ENCODE measurements around the gene MAU2. TPM values are rescaled to one million over a fixed set of nuclear protein-coding genes. Genes with fewer than 3 reads are reported as not detected.
"Not testable (repeated sequence)": the region's sequence is repeated elsewhere in the genome, so short reads cannot be mapped to it uniquely, and the experiment has no call there.

Gene MAU2
- total RNA-seq, 1 donor from 2014 or later, result 32.8 TPM

- ATAC-seq (ENCODE audit: poor library complexity), result peak; percentile 89
- intact Hi-C loops (cut with DNase I), result loop anchor here (2.0 kb wide), 1 partner anchor 122 kb away; no protein-coding TSS in a partner anchor
- peak; percentile 78 for DNase-seq
Observed at GRCh38 chr19:19366434-19367396, 46.1 kb downstream of the MAU2 start.

DNA sequence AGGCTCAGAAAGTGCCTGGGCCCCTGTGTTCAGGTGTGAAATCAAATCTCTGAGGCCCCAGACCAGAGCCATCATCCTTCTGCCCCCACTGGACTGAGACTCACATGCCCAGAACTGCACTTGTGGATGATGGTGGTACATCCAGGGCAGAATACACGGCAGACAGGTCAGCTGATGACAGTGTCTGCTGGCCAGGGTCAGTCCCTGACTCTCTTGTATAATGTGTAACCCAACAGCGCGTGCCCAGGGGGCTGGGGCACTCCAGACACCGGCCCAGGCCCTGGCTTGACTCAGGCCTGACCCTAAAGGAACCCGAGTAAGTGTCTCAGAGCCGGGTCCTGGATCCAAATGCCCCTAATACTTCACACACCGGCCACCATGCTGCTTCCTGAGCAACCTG, 47.5 kb downstream of the MAU2 start:
- no peak for DNase-seq

DNA sequence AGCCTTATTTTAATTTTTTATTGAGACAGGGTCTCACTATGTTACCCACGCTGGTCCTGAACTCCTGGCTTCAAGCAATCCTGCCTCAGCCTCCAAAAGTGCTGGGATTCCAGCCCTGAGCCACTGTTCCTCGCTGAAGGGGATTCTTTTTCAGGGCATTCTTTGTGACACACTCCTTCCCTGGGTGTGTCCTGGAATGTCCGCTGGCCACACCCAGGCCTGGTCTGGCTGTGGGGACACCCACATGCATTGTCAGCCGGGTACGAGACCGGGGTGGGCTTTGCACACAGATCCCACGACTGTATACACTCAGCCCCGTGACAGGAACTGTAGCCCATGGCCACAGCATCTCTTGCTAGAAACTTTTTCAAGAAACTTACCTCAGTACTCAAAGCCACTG, 50.4 kb downstream of the MAU2 start:
- DNase-seq, result no peak
- intact Hi-C loops (cut with DNase I), result no loop called here
- ATAC-seq (ENCODE audit: poor library complexity), result no peak

More for the DNA sequence above, 47.5 kb downstream of the MAU2 start:
- intact Hi-C loops (cut with DNase I), result no loop called here
- no peak for ATAC-seq (ENCODE audit: poor library complexity)

DNA sequence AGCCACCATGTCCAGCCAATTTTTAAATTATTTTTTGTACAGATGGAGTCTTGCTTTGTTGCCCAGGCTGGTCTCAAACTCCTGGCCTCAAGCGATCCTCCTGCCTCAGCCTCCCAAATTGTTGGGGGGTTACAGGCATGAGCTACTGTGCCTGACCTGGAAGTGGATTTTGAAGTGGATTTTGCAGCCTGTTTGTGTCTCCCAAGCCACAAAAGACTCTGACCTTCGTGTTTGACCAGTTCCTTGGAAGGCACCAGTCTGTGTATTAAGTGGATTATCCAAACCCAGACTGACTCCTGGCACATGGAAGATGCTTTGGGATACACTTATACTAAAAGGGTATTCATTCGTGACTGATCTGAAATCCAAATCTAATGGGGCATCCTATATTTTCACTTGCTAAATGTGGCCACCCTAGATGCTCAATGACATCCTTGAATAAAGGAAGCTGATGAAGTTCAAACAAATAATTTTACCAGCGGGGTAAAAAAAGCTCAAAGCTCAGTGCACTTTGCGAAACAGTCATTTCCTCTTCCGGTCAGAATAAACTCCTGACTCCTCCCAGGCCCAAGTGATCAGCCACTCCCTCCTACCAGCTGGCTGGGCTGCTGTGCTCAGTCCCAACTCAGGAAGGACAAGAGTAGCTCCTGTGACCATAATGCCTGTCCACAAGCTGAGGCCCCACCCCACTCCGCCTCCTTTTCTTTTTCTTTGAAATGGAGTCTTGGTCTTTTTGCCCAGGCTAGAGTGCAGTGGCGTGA, 52.2 kb downstream of the MAU2 start:
- peak; percentile 84 for ATAC-seq (ENCODE audit: poor library complexity)
- intact Hi-C loops (cut with DNase I), result no loop called here

GRCh38 chr19:19379527-19379926, 58.9 kb downstream of the MAU2 start:
- ATAC-seq (ENCODE audit: poor library complexity) (no peak), DNase-seq (no peak)
- intact Hi-C loops (cut with DNase I), result no loop called here

More for the DNA sequence above, 52.2 kb downstream of the MAU2 start:
- peak; percentile 79 for DNase-seq

DNA sequence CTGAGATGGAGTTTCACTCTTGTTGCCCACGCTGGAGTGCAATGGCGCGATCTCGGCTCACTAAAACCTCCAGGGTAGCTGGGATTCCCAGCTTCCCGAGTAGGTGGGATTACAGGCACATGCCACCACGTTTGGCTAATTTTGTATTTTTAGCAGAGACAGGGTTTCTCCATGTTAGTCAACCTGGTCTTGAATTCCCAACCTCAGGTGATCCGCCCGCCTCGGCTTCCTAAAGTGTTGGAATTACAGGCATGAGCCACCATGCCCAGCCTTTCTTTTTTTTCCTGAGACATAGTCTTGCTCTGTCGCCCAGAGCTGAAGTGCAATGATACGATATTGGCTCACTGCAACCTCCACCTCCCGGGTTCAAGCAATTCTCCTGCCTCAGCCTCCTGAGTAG, 59.7 kb downstream of the MAU2 start:
- intact Hi-C loops (cut with DNase I); ATAC-seq (ENCODE audit: poor library complexity); DNase-seq: not testable (repeated sequence)

DNA sequence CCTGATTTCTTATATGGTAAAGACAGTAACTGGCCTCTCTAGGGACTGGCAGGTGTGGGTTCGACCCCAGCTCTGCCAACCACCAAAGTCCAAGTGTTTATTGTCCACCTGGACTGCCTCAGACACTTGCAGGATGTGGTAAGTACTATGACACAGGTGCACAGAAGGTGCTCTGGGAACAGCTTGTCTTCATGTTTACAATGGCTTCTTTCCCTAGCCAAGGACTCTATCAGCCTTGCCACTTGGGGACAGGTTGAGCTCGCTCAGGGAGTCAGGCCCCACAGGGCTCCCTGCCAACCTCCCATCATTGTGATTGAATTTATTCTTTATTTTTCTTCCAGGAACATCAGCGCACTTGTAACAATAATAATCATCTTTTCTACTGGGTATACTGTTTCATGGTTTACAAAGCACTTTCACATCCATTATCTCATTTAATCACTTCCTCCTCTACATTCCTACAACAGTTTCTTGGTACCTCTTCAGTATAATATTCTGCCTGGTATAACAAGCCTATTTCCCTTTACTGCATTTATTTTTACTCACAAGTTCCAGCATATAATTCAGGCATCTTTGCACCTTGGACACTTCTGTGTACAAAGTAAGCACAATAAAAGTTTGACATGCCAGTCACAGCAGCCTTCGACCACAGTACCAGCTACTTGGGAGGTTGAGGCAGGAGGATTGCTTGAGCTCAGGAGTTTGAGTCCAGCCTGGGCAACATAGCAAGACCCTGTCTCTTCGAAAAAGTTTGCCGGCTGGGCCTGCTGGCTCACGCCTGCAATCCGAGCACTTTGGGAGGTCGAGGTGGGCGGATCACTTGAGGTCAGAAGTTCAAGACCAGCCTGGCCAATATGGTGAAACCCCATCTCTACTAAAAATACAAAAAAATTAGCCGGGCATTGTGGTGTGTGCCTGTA, 60.6 kb downstream of the MAU2 start:
- intact Hi-C loops (cut with DNase I), result no loop called here
- DNase-seq, result no peak
- ATAC-seq (ENCODE audit: poor library complexity), result no peak

DNA sequence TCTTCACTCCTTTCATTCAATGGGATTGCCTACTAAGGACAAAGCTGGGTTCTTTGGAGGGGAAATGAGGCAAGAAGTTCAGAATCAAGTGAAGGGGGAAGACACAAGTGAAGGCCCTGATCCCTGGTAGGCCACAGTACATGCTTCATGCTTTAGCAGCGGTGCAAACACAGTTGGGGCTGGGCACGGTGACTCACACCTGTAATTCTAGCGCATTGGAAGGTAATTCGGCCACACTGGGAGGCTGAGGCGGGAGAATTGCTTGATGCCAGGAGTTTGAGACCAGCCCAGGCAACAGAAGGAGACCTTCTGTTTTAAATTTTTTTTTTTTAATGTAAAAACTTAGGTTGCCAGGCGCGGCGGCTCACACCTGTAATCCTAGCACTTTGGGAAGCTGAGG, 61.5 kb downstream of the MAU2 start:
- intact Hi-C loops (cut with DNase I), result no loop called here
- ATAC-seq (ENCODE audit: poor library complexity) (no peak), DNase-seq (no peak)

DNA sequence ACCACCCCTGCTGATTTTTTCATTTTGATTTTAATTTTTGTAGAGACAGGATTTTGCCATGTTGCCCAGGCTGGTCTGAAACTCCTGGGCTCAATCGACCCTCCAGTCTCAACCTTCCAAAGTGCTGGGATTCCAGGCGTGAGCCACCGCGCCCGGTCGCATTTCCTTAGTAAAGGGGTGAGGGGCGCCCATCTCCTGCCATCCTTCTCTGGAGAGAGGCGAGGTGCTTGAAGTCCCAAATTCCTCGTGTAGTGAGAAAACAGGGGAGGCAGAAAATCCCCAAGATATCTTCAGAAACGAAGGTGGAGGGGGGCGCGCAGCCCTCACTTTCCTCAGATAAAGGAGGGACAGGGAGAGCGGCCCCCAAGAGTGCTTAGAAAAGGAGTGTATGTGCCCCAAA, 63.9 kb downstream of the MAU2 start:
- DNase-seq (no peak), ATAC-seq (ENCODE audit: poor library complexity) (no peak)
- intact Hi-C loops (cut with DNase I), result no loop called here

- DNase-seq, result peak; percentile 99
- intact Hi-C loops (cut with DNase I), result no loop called here
- peak; percentile 98 for ATAC-seq (ENCODE audit: poor library complexity)
Observed at GRCh38 chr19:19385131-19385895, 64.7 kb downstream of the MAU2 start.

DNA sequence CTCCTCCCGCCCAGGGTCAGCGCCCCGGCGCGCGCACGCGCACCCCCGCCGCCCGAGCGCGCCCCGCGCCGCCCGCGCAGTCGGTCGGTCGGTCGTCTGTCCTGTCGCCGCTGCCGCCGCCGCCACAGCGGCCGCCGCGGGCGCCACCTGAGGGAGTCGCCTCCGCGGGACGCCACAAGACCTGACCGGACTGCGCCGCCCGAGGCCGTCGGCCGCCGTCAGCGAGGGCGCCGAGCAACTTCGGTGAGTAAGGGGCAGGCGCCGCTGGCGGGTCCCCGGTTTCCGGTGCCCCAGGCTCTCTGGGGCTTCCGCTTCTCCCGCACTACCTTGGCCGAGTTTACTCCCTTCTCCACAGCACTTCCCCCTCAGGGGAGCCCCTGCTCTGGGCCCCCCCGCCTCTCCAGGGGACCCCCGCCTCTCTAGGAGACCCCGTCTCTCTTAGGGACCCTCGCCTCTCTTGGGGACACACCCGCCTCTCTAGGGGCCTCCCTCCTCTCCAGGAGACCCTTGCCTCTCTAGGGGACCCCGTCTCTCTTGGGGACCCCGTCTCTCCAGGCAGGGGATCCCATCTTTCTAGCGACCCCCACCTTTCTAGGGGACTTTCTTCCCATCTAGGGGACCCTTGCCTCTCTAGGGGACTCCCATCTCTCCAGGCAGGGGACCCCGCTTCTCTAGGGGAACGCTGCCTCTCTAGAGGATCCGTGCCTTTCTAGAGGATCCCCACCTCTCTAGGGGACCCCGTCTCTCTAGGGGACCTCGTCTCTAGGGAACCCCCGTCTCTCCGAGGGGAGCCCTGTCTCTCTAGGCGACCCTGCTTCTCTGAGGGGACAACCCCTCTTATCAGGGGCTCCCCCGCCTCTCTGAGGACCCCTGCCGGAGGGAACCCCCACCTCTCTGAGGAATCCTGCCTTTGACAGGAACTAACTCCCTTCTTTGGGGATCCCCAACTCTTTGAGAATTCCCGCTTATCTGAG, 65.6 kb downstream of the MAU2 start:
- ATAC-seq (ENCODE audit: poor library complexity) (no peak), DNase-seq (no peak)
- intact Hi-C loops (cut with DNase I), result no loop called here

DNA sequence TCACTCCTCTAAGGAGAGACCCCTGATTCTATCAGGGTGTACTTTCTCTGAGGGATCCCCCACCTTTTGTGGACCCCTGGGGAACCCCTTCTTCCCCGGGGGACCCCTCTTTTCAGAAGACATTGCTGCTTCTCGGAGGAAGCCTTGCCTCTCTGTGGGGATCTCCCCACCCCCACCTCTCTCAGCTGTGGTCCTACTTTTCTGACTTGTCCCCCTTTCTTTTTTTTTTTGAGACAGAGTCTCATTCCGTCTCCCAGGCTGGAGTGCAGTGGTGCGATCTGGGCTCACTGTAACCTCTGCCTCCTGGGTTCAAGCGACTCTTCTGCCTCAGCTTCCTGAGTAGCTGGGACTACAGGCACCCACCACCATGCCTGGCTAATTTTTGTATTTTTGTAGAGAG, 66.5 kb downstream of the MAU2 start:
- ATAC-seq (ENCODE audit: poor library complexity) (no peak), DNase-seq (no peak)
- intact Hi-C loops (cut with DNase I), result no loop called here

DNA sequence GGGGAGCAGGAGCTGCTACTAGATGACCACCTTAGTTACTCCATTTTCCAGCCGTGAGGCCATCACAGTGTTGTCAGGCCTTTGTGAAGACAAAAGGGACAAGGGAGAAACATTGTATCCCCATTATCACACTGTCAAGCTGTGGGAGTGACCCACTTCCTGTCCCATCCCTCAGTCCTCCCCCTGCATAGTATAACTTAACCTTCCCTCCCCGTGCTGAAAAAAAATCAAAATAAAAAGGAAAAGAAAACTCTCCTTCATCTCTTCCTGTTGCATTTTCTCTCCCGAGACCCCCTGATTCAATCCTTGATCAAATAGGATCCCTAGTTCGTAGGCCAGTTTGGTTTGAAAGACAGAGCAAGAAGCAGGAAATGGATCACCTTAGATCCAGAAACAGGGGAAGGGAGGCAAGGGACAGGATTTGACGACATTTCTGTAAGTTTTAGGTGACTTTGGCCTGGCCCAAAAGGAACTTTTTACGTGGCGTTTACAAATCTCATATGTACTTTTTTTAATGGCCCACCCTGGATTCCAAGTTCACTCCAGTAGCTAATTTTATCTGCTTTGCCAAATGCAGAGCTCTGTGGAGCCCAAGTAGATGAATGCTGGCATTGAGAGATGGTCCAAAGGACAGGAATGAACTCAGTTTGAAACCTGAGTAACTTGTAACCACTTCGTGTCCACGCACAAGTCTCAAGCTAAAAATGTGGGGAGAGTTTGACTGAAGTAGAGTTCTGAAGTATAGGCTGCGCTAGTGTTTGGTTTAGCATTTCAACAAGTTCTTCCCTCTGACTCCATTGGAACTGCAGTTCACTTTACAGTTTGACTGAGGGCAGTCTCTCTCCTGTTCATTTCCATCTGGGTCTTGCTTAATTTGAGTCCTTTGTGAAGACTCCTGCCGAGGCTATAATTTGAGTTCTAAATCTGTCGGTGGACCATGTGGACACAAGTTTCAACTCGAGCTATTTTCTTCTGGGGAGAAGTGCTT, 68.2 kb downstream of the MAU2 start:
- DNase-seq, result no peak
- intact Hi-C loops (cut with DNase I), result no loop called here
- no peak for ATAC-seq (ENCODE audit: poor library complexity)

- intact Hi-C loops (cut with DNase I), result not testable (repeated sequence)
Observed at GRCh38 chr19:19389683-19390082, 69.1 kb downstream of the MAU2 start.

GRCh38 chr19:19394333-19394732, 73.7 kb downstream of the MAU2 start:
- DNase-seq; intact Hi-C loops (cut with DNase I); ATAC-seq (ENCODE audit: poor library complexity): not testable (repeated sequence)

More at GRCh38 chr19:19389683-19390082, 69.1 kb downstream of the MAU2 start:
- not testable (repeated sequence) for ATAC-seq (ENCODE audit: poor library complexity); DNase-seq
